ENCODE results near the gene NEB.
"Not testable (repeated sequence)": the region's sequence is repeated elsewhere in the genome, so short reads cannot be mapped to it uniquely, and the experiment has no call there.

Gene NEB

DNA sequence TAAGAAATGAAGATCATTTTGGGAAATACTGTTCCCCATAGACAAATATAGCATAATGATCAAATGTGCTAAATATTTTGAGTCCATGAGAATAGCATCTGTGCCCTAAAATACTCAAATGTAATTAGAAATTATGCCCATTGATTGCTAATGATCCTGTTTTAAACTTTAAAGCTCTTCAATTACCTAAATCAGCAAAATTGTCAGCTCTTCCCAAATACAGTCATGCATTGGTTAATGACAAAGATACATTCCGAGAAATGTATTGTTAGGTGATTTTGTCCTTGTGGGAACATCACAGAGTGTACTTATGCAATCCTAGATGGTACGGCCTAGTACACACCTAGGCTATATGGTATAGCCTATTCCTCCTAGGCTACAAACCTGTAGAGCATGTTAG lies 89.7 kb downstream of the NEB start:
- H3K4me1 ChIP-seq (ENCODE audit: insufficient read depth, low read length, poor library complexity, severe bottlenecking) = no peaks in the 10 kb centered on the region
- H3K9ac ChIP-seq (ENCODE audit: low read depth, low read length, poor library complexity, severe bottlenecking) = no peak overlapping the region
- H3K27me3 ChIP-seq (ENCODE audit: insufficient read depth, low read length, poor library complexity, severe bottlenecking) = no peaks in the 10 kb centered on the region
- H3K79me2 ChIP-seq (ENCODE audit: insufficient read depth, low read length) = no peaks in the 10 kb centered on the region
- H3K9me2 ChIP-seq (replicated peaks; ENCODE audit: low read depth, low read length) = no peaks in the 10 kb centered on the region
- H2AFZ ChIP-seq (ENCODE audit: low read length) = no peak overlapping the region
- no peaks in the 10 kb centered on the region for H3K36me3 ChIP-seq (ENCODE audit: insufficient read depth, low read length)
- H4K20me1 ChIP-seq (ENCODE audit: insufficient read depth, low read length, poor library complexity, severe bottlenecking) = no peaks in the 10 kb centered on the region
- no peak overlapping the region for H3K4me2 ChIP-seq (ENCODE audit: low read depth, low read length, poor library complexity, severe bottlenecking)
- H3K4me3 ChIP-seq (ENCODE audit: low read length, poor library complexity, severe bottlenecking) = no peak overlapping the region
- H3F3A ChIP-seq (ENCODE audit: low read depth) = no peaks in the 10 kb centered on the region
- H3K9me3 ChIP-seq (ENCODE audit: insufficient read depth, low read depth, low read length) = no peaks in the 10 kb centered on the region
- TF ChIP-seq, protein P1, sequence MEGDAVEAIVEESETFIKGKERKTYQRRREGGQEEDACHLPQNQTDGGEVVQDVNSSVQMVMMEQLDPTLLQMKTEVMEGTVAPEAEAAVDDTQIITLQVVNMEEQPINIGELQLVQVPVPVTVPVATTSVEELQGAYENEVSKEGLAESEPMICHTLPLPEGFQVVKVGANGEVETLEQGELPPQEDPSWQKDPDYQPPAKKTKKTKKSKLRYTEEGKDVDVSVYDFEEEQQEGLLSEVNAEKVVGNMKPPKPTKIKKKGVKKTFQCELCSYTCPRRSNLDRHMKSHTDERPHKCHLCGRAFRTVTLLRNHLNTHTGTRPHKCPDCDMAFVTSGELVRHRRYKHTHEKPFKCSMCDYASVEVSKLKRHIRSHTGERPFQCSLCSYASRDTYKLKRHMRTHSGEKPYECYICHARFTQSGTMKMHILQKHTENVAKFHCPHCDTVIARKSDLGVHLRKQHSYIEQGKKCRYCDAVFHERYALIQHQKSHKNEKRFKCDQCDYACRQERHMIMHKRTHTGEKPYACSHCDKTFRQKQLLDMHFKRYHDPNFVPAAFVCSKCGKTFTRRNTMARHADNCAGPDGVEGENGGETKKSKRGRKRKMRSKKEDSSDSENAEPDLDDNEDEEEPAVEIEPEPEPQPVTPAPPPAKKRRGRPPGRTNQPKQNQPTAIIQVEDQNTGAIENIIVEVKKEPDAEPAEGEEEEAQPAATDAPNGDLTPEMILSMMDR (conservative IDR thresholded peaks at IDR 0.05; ENCODE audit: low read length) = no peak
- no peak for TF ChIP-seq EZH2phosphoT487 (IDR thresholded peaks at IDR 0.05; ENCODE audit: borderline replicate concordance)

DNA sequence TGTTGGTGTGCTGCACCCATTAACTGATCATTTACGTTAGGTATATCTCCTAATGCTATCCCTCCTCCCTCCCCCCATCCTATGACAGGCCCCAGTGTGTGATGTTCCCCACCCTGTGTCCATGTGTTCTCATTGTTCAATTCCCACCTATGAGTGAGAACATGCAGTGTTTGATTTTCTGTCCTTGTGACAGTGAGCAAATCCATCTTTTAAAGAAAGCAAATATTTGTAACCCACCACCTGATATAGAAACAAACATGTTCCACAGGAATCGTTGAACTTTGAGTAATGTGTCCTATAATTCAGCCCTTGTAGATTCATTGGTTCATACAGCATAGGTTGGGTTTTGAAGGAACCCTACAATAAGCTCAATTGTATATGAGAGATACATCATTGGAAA lies 92.4 kb downstream of the NEB start:
- not testable (repeated sequence) for H3K9me3 ChIP-seq (ENCODE audit: insufficient read depth, low read depth, low read length); H4K20me1 ChIP-seq (ENCODE audit: insufficient read depth, low read length, poor library complexity, severe bottlenecking); H2AFZ ChIP-seq (ENCODE audit: low read length); H3K79me2 ChIP-seq (ENCODE audit: insufficient read depth, low read length); H3K9me2 ChIP-seq (replicated peaks; ENCODE audit: low read depth, low read length); H3K4me2 ChIP-seq (ENCODE audit: low read depth, low read length, poor library complexity, severe bottlenecking); H3K9ac ChIP-seq (ENCODE audit: low read depth, low read length, poor library complexity, severe bottlenecking); H3K36me3 ChIP-seq (ENCODE audit: insufficient read depth, low read length); H3F3A ChIP-seq (ENCODE audit: low read depth); H3K27me3 ChIP-seq (ENCODE audit: insufficient read depth, low read length, poor library complexity, severe bottlenecking); H3K4me3 ChIP-seq (ENCODE audit: low read length, poor library complexity, severe bottlenecking)
- H3K4me1 ChIP-seq (ENCODE audit: insufficient read depth, low read length, poor library complexity, severe bottlenecking) = peaks cover 23% of the 10 kb centered on the region

- peaks cover 10% of the 10 kb centered on the region; the same call in 1 of the 2 replicates for H3F3A ChIP-seq (ENCODE audit: low read depth)
- H3K79me2 ChIP-seq (ENCODE audit: insufficient read depth, low read length) = no peaks in the 10 kb centered on the region
- no peak overlapping the region for H3K9ac ChIP-seq (ENCODE audit: low read depth, low read length, poor library complexity, severe bottlenecking)
- no peak overlapping the region for H2AFZ ChIP-seq (ENCODE audit: low read length)
- TF ChIP-seq EZH2phosphoT487 (IDR thresholded peaks at IDR 0.05; ENCODE audit: borderline replicate concordance) = no peak
- TF ChIP-seq, protein P1 (conservative IDR thresholded peaks at IDR 0.05; ENCODE audit: low read length) = no peak
- H3K4me2 ChIP-seq (ENCODE audit: low read depth, low read length, poor library complexity, severe bottlenecking) = no peak overlapping the region
- no peaks in the 10 kb centered on the region for H3K9me3 ChIP-seq (ENCODE audit: insufficient read depth, low read depth, low read length)
- no peaks in the 10 kb centered on the region for H4K20me1 ChIP-seq (ENCODE audit: insufficient read depth, low read length, poor library complexity, severe bottlenecking)
- no peaks in the 10 kb centered on the region for H3K36me3 ChIP-seq (ENCODE audit: insufficient read depth, low read length)
- H3K27me3 ChIP-seq (ENCODE audit: insufficient read depth, low read length, poor library complexity, severe bottlenecking) = no peaks in the 10 kb centered on the region
- H3K4me1 ChIP-seq (ENCODE audit: insufficient read depth, low read length, poor library complexity, severe bottlenecking) = peaks cover 25% of the 10 kb centered on the region
- no peak overlapping the region for H3K4me3 ChIP-seq (ENCODE audit: low read length, poor library complexity, severe bottlenecking)
- H3K9me2 ChIP-seq (replicated peaks; ENCODE audit: low read depth, low read length) = no peaks in the 10 kb centered on the region
Measured at GRCh38 chr2:151640087-151640486, 94.2 kb downstream of the NEB start.

DNA sequence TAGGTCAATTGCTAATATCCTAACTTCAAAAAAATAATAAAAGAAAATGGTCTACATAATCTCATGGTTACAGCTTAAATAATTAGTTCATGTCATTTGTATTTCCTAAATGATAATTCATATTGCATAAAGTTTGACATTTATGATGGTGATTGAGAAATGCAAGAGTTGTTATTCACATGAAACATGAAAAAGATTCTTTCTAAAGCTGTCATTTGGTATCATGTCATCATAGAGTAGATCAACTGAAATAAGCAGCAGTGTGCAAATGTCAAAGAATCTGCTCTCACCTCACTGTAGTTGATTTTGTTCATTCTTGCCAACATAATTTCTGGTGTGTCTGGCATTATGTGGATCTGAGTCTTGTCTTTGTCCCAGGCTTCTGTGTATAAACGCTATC lies 95.3 kb downstream of the NEB start:
- no peaks in the 10 kb centered on the region for H3K27me3 ChIP-seq (ENCODE audit: insufficient read depth, low read length, poor library complexity, severe bottlenecking)
- no peaks in the 10 kb centered on the region for H3K79me2 ChIP-seq (ENCODE audit: insufficient read depth, low read length)
- no peak overlapping the region for H3K4me3 ChIP-seq (ENCODE audit: low read length, poor library complexity, severe bottlenecking)
- H3K36me3 ChIP-seq (ENCODE audit: insufficient read depth, low read length) = no peaks in the 10 kb centered on the region
- peaks cover 25% of the 10 kb centered on the region for H3K4me1 ChIP-seq (ENCODE audit: insufficient read depth, low read length, poor library complexity, severe bottlenecking)
- H2AFZ ChIP-seq (ENCODE audit: low read length) = peak overlapping the region; percentile 86; the same call in 1 of the 2 replicates
- no peaks in the 10 kb centered on the region for H3K9me3 ChIP-seq (ENCODE audit: insufficient read depth, low read depth, low read length)
- H3K4me2 ChIP-seq (ENCODE audit: low read depth, low read length, poor library complexity, severe bottlenecking) = peak overlapping the region; percentile 87
- peaks cover 10% of the 10 kb centered on the region; the same call in 1 of the 2 replicates for H3F3A ChIP-seq (ENCODE audit: low read depth)
- H3K9me2 ChIP-seq (replicated peaks; ENCODE audit: low read depth, low read length) = no peaks in the 10 kb centered on the region
- H3K9ac ChIP-seq (ENCODE audit: low read depth, low read length, poor library complexity, severe bottlenecking) = peak overlapping the region; percentile 42
- TF ChIP-seq EZH2phosphoT487 (IDR thresholded peaks at IDR 0.05; ENCODE audit: borderline replicate concordance) = no peak
- TF ChIP-seq, protein P1 (conservative IDR thresholded peaks at IDR 0.05; ENCODE audit: low read length) = no peak
- no peaks in the 10 kb centered on the region for H4K20me1 ChIP-seq (ENCODE audit: insufficient read depth, low read length, poor library complexity, severe bottlenecking)

All from Loucy (cell line).